ENCODE data around the gene BDKRB2. TPM values are rescaled to one million over a fixed set of nuclear protein-coding genes. Genes with fewer than 3 reads are reported as not detected.

The BDKRB2 gene
- total and polyA plus RNA-seq, 2 of the 13 experiments (the other 11 are each of a cell fraction or from before 2014, with no cell fraction given), result 0.03 TPM; not detected in 1

GRCh38 chr14:96191841-96192462, 12.7 kb upstream of the BDKRB2 start (continued):
- TF ChIP-seq SALL1 (CRISPR knock-in tag; IDR thresholded peaks at IDR 0.05) (no peak), AKAP8 (CRISPR knock-in tag; IDR thresholded peaks at IDR 0.05) (no peak), RFX5 (IDR thresholded peaks at IDR 0.05; ENCODE audit: low read depth, low read length) (no peak), HOXA9 (CRISPR knock-in tag; IDR thresholded peaks at IDR 0.05; ENCODE audit: borderline replicate concordance) (no peak), ZKSCAN8 (CRISPR knock-in tag; IDR thresholded peaks at IDR 0.05; ENCODE audit: borderline replicate concordance) (no peak)
- TF ChIP-seq, protein P1, sequence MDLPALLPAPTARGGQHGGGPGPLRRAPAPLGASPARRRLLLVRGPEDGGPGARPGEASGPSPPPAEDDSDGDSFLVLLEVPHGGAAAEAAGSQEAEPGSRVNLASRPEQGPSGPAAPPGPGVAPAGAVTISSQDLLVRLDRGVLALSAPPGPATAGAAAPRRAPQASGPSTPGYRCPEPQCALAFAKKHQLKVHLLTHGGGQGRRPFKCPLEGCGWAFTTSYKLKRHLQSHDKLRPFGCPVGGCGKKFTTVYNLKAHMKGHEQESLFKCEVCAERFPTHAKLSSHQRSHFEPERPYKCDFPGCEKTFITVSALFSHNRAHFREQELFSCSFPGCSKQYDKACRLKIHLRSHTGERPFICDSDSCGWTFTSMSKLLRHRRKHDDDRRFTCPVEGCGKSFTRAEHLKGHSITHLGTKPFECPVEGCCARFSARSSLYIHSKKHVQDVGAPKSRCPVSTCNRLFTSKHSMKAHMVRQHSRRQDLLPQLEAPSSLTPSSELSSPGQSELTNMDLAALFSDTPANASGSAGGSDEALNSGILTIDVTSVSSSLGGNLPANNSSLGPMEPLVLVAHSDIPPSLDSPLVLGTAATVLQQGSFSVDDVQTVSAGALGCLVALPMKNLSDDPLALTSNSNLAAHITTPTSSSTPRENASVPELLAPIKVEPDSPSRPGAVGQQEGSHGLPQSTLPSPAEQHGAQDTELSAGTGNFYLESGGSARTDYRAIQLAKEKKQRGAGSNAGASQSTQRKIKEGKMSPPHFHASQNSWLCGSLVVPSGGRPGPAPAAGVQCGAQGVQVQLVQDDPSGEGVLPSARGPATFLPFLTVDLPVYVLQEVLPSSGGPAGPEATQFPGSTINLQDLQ (CRISPR knock-in tag; IDR thresholded peaks at IDR 0.05), result no peak

GRCh38 chr14:96192975-96193805, 11.4 kb upstream of the BDKRB2 start:
- Histone ChIP-seq H3K27me3 (ENCODE audit: control insufficient read depth in 1 of 2, insufficient read depth in 2 of 2, low read length in 2 of 2) (peaks cover 0 to 3% of the 10 kb centered on the region in 2 experiments; a peak in 4 of 5 replicates), H2AFZ (ENCODE audit: low read length) (no peak overlapping the region), H3K79me2 (ENCODE audit: insufficient read depth, low read length) (no peaks in the 10 kb centered on the region), H3K9ac (ENCODE audit: insufficient read depth, low read depth, low read length) (no peak overlapping the region), H4K20me1 (ENCODE audit: insufficient read depth, low read length) (no peaks in the 10 kb centered on the region), H3K27ac (ENCODE audit: extremely low read length, insufficient read depth, low read length) (no peak overlapping the region), H3K4me2 (ENCODE audit: low read depth, low read length) (no peak overlapping the region), H3K4me1 (ENCODE audit: insufficient read depth, low read length) (peaks cover 28% of the 10 kb centered on the region), H3K4me3 (replicated peaks in 1 of 3; ENCODE audit: insufficient read depth in 1 of 3, low read depth in 2 of 3, low read length in 3 of 3) (no peak overlapping the region), H3K36me3 (replicated peaks in 1 of 2; ENCODE audit: control insufficient read depth in 1 of 2, insufficient read depth in 2 of 2, low read length in 2 of 2) (no peaks in the 10 kb centered on the region), H3K9me3 (ENCODE audit: low read length) (no peaks in the 10 kb centered on the region)
- in situ Hi-C loops (cut with HindIII; ENCODE audit: extremely low pct_ligation_motif_present, low pct_unique_long_range_greater_than_20kb), result no loop called here
- no peak for DNase-seq (ENCODE audit: low spot score)
- intact Hi-C loops (cut with micrococcal nuclease; ENCODE audit: unreplicated experiment), result no loop called here
- BruUV-seq (replicated peaks), result no TSS peak
- 58% methylated on average over 14 of the region's 22 CpGs for WGBS (ENCODE audit: low lambda C conversion rate)
- POLR2A ChIA-PET, result no interaction called here
- no peak for ATAC-seq
- CTCF ChIA-PET (ENCODE audit: low intra/inter-chr PET ratio, low total read pairs), result no interaction called here
- no peak for FAIRE-seq
- TF ChIP-seq CERS6 (CRISPR knock-in tag; IDR thresholded peaks at IDR 0.05) (no peak), ZNF839 (CRISPR knock-in tag; IDR thresholded peaks at IDR 0.05; ENCODE audit: borderline replicate concordance) (no peak), ZNF383 (CRISPR knock-in tag; IDR thresholded peaks at IDR 0.05; ENCODE audit: borderline replicate concordance) (no peak), YEATS2 (CRISPR knock-in tag; IDR thresholded peaks at IDR 0.05; ENCODE audit: borderline replicate concordance) (no peak), ATF7-NPFF (CRISPR knock-in tag; IDR thresholded peaks at IDR 0.05; ENCODE audit: low read depth) (no peak), ZSCAN9 (CRISPR knock-in tag; IDR thresholded peaks at IDR 0.05; ENCODE audit: borderline replicate concordance) (no peak), ZNF609 (CRISPR knock-in tag; IDR thresholded peaks at IDR 0.05; ENCODE audit: borderline replicate concordance) (no peak)
